ENCODE results near the gene SLC41A3. TPM values are rescaled to one million over a fixed set of nuclear protein-coding genes. Genes with fewer than 3 reads are reported as not detected.

SLC41A3 gene
- total and polyA plus RNA-seq, 12 donors: 40.8 to 140 (median 74.4) TPM

GRCh38 chr3:126113238-126113555, 29.3 kb upstream of the SLC41A3 start:
- Histone ChIP-seq H3K27ac (no peak overlapping the region), H3K9me3 (replicated peaks in 1 of 3) (no peaks in the 10 kb centered on the region), H3K4me1 (replicated peaks in 1 of 2) (no peaks in the 10 kb centered on the region), H3K36me3 (replicated peaks in 1 of 2) (no peaks in the 10 kb centered on the region), H3K27me3 (no peaks in the 10 kb centered on the region), H3K4me3 (no peak overlapping the region)
- 81 to 93% (median 88%) methylated on average over 5 to 6 of the region's 6 CpGs for WGBS, 4 donors
- peak in 2 of 7 donors; percentile 8 to 25 for DNase-seq
- intact Hi-C loops (cut with DNase I): no loop called here
- no peak for TF ChIP-seq POLR2A (IDR thresholded peaks at IDR 0.05)
- no peak for TF ChIP-seq CTCF (IDR thresholded peaks at IDR 0.05)

GRCh38 chr3:126112531-126113237, 28.8 kb upstream of the SLC41A3 start:
- Histone ChIP-seq H3K27me3 (no peaks in the 10 kb centered on the region), H3K27ac (no peak overlapping the region), H3K4me1 (replicated peaks in 1 of 2) (no peaks in the 10 kb centered on the region), H3K36me3 (replicated peaks in 1 of 2) (no peaks in the 10 kb centered on the region), H3K4me3 (no peak overlapping the region), H3K9me3 (replicated peaks in 1 of 3) (no peaks in the 10 kb centered on the region)
- DNase-seq: peak in 2 of 7 donors; percentile 13 to 36
- intact Hi-C loops (cut with DNase I): no loop called here
- WGBS, 4 donors: 93 to 95% (median 94%) methylated on average over 8 to 13 of the region's 13 CpGs
- TF ChIP-seq POLR2A (IDR thresholded peaks at IDR 0.05) (no peak), CTCF (IDR thresholded peaks at IDR 0.05) (no peak)

- no peaks in the 10 kb centered on the region for H3K9me3 ChIP-seq (replicated peaks in 1 of 3)
- TF ChIP-seq POLR2A (IDR thresholded peaks at IDR 0.05) (no peak), CTCF (IDR thresholded peaks at IDR 0.05) (no peak)
- no peak overlapping the region for H3K4me3 ChIP-seq
- no peaks in the 10 kb centered on the region for H3K27me3 ChIP-seq
- H3K4me1 ChIP-seq (replicated peaks in 1 of 2): no peaks in the 10 kb centered on the region
- 91 to 93% (median 92%) methylated on average over 12 to 18 of the region's 18 CpGs for WGBS, 4 donors
- no peak overlapping the region for H3K27ac ChIP-seq
- intact Hi-C loops (cut with DNase I): no loop called here
- peak in 2 of 7 donors; percentile 9 to 29 for DNase-seq
- H3K36me3 ChIP-seq (replicated peaks in 1 of 2): no peaks in the 10 kb centered on the region
Measured at GRCh38 chr3:126111566-126112475, 27.9 kb upstream of the SLC41A3 start.

GRCh38 chr3:126111126-126111551, 27.2 kb upstream of the SLC41A3 start:
- Histone ChIP-seq H3K27me3 (no peaks in the 10 kb centered on the region), H3K9me3 (replicated peaks in 1 of 3) (no peaks in the 10 kb centered on the region), H3K4me3 (no peak overlapping the region), H3K36me3 (replicated peaks in 1 of 2) (no peaks in the 10 kb centered on the region), H3K4me1 (replicated peaks in 1 of 2) (no peaks in the 10 kb centered on the region), H3K27ac (no peak overlapping the region)
- WGBS, 4 donors: 93 to 97% (median 94%) methylated on average over 8 to 10 of the region's 10 CpGs
- TF ChIP-seq POLR2A (IDR thresholded peaks at IDR 0.05) (no peak), CTCF (IDR thresholded peaks at IDR 0.05) (no peak)
- intact Hi-C loops (cut with DNase I): no loop called here
- peak in 1 of 7 donors; percentile 3 for DNase-seq

Data from adrenal gland (tissue), 12 donors.